ENCODE measurements around the gene DNM3.

Gene DNM3

GRCh38 chr1:172450524-172450885 is 609.2 kb downstream of the DNM3 start:
- Histone ChIP-seq H3K9me3 (ENCODE audit: control insufficient read depth, low read length) (no peaks in the 10 kb centered on the region), H3K9ac (ENCODE audit: low read length) (peak overlapping the region; percentile 44), H3K4me3 (ENCODE audit: insufficient read depth in 1 of 2, low read depth in 1 of 2, low read length in 2 of 2) (no peak overlapping the region), H4K8ac (ENCODE audit: low read length) (no peak overlapping the region), H2BK120ac (ENCODE audit: low read depth, low read length) (peak overlapping the region; percentile 39), H2BK12ac (ENCODE audit: low read length in 2 of 2) (peak overlapping the region in 1 of 2 experiments; percentile 29), H2BK15ac (ENCODE audit: low read depth, poor library complexity, severe bottlenecking) (no peak overlapping the region), H2AFZ (ENCODE audit: low read depth, low read length) (no peak overlapping the region), H3K79me1 (replicated peaks; ENCODE audit: low read length, poor library complexity, severe bottlenecking) (no peaks in the 10 kb centered on the region), H3K23ac (ENCODE audit: low read length in 2 of 2) (no peak overlapping the region), H2BK5ac (ENCODE audit: low read depth, low read length, poor library complexity, severe bottlenecking) (no peak overlapping the region), H3K36me3 (ENCODE audit: control insufficient read depth in 1 of 2, insufficient read depth in 2 of 2, low read depth in 1 of 2, low read length in 2 of 2) (no peaks in the 10 kb centered on the region), H2AK5ac (ENCODE audit: low read length, severe bottlenecking) (no peak overlapping the region), H3K27ac (ENCODE audit: low read length, poor library complexity, severe bottlenecking) (no peak overlapping the region), H3K4ac (ENCODE audit: low read depth in 1 of 2, low read length in 2 of 2) (no peak overlapping the region), H3K27me3 (ENCODE audit: control insufficient read depth in 1 of 2, insufficient read depth in 1 of 2, low read length in 2 of 2) (peaks cover 0 to 8% of the 10 kb centered on the region in 2 experiments), H4K91ac (ENCODE audit: low read length) (peak overlapping the region; percentile 6), H3K4me1 (ENCODE audit: control insufficient read depth, insufficient read depth, low read depth, low read length) (peaks cover 17% of the 10 kb centered on the region), H3K14ac (ENCODE audit: low read length in 2 of 2) (no peak overlapping the region), H3K4me2 (ENCODE audit: low read length, poor library complexity, severe bottlenecking) (no peak overlapping the region), H3K18ac (ENCODE audit: low read depth in 1 of 2, low read length in 2 of 2) (no peak overlapping the region)
- 84% methylated on average over 6 of the region's 7 CpGs for WGBS
- no peak for DNase-seq

GRCh38 chr1:172451002-172451443 is 609.7 kb downstream of the DNM3 start:
- Histone ChIP-seq H2BK15ac (ENCODE audit: low read depth, poor library complexity, severe bottlenecking) (no peak overlapping the region), H2AK5ac (ENCODE audit: low read length, severe bottlenecking) (no peak overlapping the region), H3K4me1 (ENCODE audit: control insufficient read depth, insufficient read depth, low read depth, low read length) (peaks cover 17% of the 10 kb centered on the region), H2BK5ac (ENCODE audit: low read depth, low read length, poor library complexity, severe bottlenecking) (no peak overlapping the region), H3K9ac (ENCODE audit: low read length) (no peak overlapping the region), H2BK12ac (ENCODE audit: low read length in 2 of 2) (no peak overlapping the region), H3K4ac (ENCODE audit: low read depth in 1 of 2, low read length in 2 of 2) (no peak overlapping the region), H3K79me1 (replicated peaks; ENCODE audit: low read length, poor library complexity, severe bottlenecking) (no peaks in the 10 kb centered on the region), H3K4me2 (ENCODE audit: low read length, poor library complexity, severe bottlenecking) (no peak overlapping the region), H4K8ac (ENCODE audit: low read length) (no peak overlapping the region), H3K4me3 (ENCODE audit: insufficient read depth in 1 of 2, low read depth in 1 of 2, low read length in 2 of 2) (no peak overlapping the region), H2BK120ac (ENCODE audit: low read depth, low read length) (no peak overlapping the region), H2AFZ (ENCODE audit: low read depth, low read length) (no peak overlapping the region), H3K27me3 (ENCODE audit: control insufficient read depth in 1 of 2, insufficient read depth in 1 of 2, low read length in 2 of 2) (peaks cover 0 to 8% of the 10 kb centered on the region in 2 experiments), H4K91ac (ENCODE audit: low read length) (no peak overlapping the region), H3K14ac (ENCODE audit: low read length in 2 of 2) (no peak overlapping the region), H3K36me3 (ENCODE audit: control insufficient read depth in 1 of 2, insufficient read depth in 2 of 2, low read depth in 1 of 2, low read length in 2 of 2) (no peaks in the 10 kb centered on the region), H3K18ac (ENCODE audit: low read depth in 1 of 2, low read length in 2 of 2) (no peak overlapping the region), H3K9me3 (ENCODE audit: control insufficient read depth, low read length) (no peaks in the 10 kb centered on the region), H3K27ac (ENCODE audit: low read length, poor library complexity, severe bottlenecking) (peak overlapping the region; percentile 1), H3K23ac (ENCODE audit: low read length in 2 of 2) (no peak overlapping the region)
- peak; percentile 41 for DNase-seq
- WGBS = 84% methylated on average over 2 of the region's 2 CpGs

- 66% methylated on average over 7 of the region's 7 CpGs for WGBS
Observed at GRCh38 chr1:172452536-172453152, 611.3 kb downstream of the DNM3 start.

GRCh38 chr1:172453153-172453545 is 611.9 kb downstream of the DNM3 start:
- H3K14ac ChIP-seq (ENCODE audit: low read length in 2 of 2) = no peak overlapping the region
- no peak overlapping the region for H2BK12ac ChIP-seq (ENCODE audit: low read length in 2 of 2)
- DNase-seq = no peak
- H3K9ac ChIP-seq (ENCODE audit: low read length) = no peak overlapping the region
- no peak overlapping the region for H3K4me2 ChIP-seq (ENCODE audit: low read length, poor library complexity, severe bottlenecking)
- no peak overlapping the region for H2AFZ ChIP-seq (ENCODE audit: low read depth, low read length)
- no peak overlapping the region for H3K23ac ChIP-seq (ENCODE audit: low read length in 2 of 2)
- H4K8ac ChIP-seq (ENCODE audit: low read length) = no peak overlapping the region
- no peaks in the 10 kb centered on the region for H3K79me1 ChIP-seq (replicated peaks; ENCODE audit: low read length, poor library complexity, severe bottlenecking)
- peaks cover 0 to 8% of the 10 kb centered on the region in 2 experiments for H3K27me3 ChIP-seq (ENCODE audit: control insufficient read depth in 1 of 2, insufficient read depth in 1 of 2, low read length in 2 of 2)
- H2AK5ac ChIP-seq (ENCODE audit: low read length, severe bottlenecking) = no peak overlapping the region
- no peak overlapping the region for H3K18ac ChIP-seq (ENCODE audit: low read depth in 1 of 2, low read length in 2 of 2)
- peaks cover 17% of the 10 kb centered on the region for H3K4me1 ChIP-seq (ENCODE audit: control insufficient read depth, insufficient read depth, low read depth, low read length)
- H3K9me3 ChIP-seq (ENCODE audit: control insufficient read depth, low read length) = no peaks in the 10 kb centered on the region
- no peak overlapping the region for H3K4ac ChIP-seq (ENCODE audit: low read depth in 1 of 2, low read length in 2 of 2)
- H3K36me3 ChIP-seq (ENCODE audit: control insufficient read depth in 1 of 2, insufficient read depth in 2 of 2, low read depth in 1 of 2, low read length in 2 of 2) = no peaks in the 10 kb centered on the region
- H3K4me3 ChIP-seq (ENCODE audit: insufficient read depth in 1 of 2, low read depth in 1 of 2, low read length in 2 of 2) = no peak overlapping the region
- H2BK120ac ChIP-seq (ENCODE audit: low read depth, low read length) = no peak overlapping the region
- no peak overlapping the region for H3K27ac ChIP-seq (ENCODE audit: low read length, poor library complexity, severe bottlenecking)
- WGBS = 99% methylated on average over 3 of the region's 6 CpGs
- no peak overlapping the region for H4K91ac ChIP-seq (ENCODE audit: low read length)
- H2BK15ac ChIP-seq (ENCODE audit: low read depth, poor library complexity, severe bottlenecking) = no peak overlapping the region
- H2BK5ac ChIP-seq (ENCODE audit: low read depth, low read length, poor library complexity, severe bottlenecking) = no peak overlapping the region

More at GRCh38 chr1:172452536-172453152, 611.3 kb downstream of the DNM3 start:
- Histone ChIP-seq H3K14ac (ENCODE audit: low read length in 2 of 2) (no peak overlapping the region), H2BK15ac (ENCODE audit: low read depth, poor library complexity, severe bottlenecking) (no peak overlapping the region), H4K91ac (ENCODE audit: low read length) (no peak overlapping the region), H2AK5ac (ENCODE audit: low read length, severe bottlenecking) (peak overlapping the region; percentile 21), H3K18ac (ENCODE audit: low read depth in 1 of 2, low read length in 2 of 2) (no peak overlapping the region), H3K4me2 (ENCODE audit: low read length, poor library complexity, severe bottlenecking) (no peak overlapping the region), H3K27ac (ENCODE audit: low read length, poor library complexity, severe bottlenecking) (no peak overlapping the region), H2AFZ (ENCODE audit: low read depth, low read length) (no peak overlapping the region), H3K4me1 (ENCODE audit: control insufficient read depth, insufficient read depth, low read depth, low read length) (peaks cover 17% of the 10 kb centered on the region), H3K4me3 (ENCODE audit: insufficient read depth in 1 of 2, low read depth in 1 of 2, low read length in 2 of 2) (no peak overlapping the region), H2BK12ac (ENCODE audit: low read length in 2 of 2) (no peak overlapping the region), H3K27me3 (ENCODE audit: control insufficient read depth in 1 of 2, insufficient read depth in 1 of 2, low read length in 2 of 2) (peaks cover 0 to 8% of the 10 kb centered on the region in 2 experiments), H3K9ac (ENCODE audit: low read length) (no peak overlapping the region), H3K79me1 (replicated peaks; ENCODE audit: low read length, poor library complexity, severe bottlenecking) (no peaks in the 10 kb centered on the region), H3K23ac (ENCODE audit: low read length in 2 of 2) (no peak overlapping the region), H2BK120ac (ENCODE audit: low read depth, low read length) (no peak overlapping the region), H3K4ac (ENCODE audit: low read depth in 1 of 2, low read length in 2 of 2) (no peak overlapping the region), H2BK5ac (ENCODE audit: low read depth, low read length, poor library complexity, severe bottlenecking) (no peak overlapping the region), H4K8ac (ENCODE audit: low read length) (no peak overlapping the region), H3K9me3 (ENCODE audit: control insufficient read depth, low read length) (no peaks in the 10 kb centered on the region), H3K36me3 (ENCODE audit: control insufficient read depth in 1 of 2, insufficient read depth in 2 of 2, low read depth in 1 of 2, low read length in 2 of 2) (no peaks in the 10 kb centered on the region)
- no peak for DNase-seq
